Keratinocyte (primary cell): ENCODE results near the gene MUC16. TPM values are rescaled to one million over a fixed set of nuclear protein-coding genes. Genes with fewer than 3 reads are reported as not detected.

Experiments used
- DNase-seq: peaks from one replicate; pipeline ENCODE4 v3.0.0-alpha.2; 2011; ENCODE audit warnings: low read depth, missing footprints, low spot score
- FAIRE-seq: peaks from 2 replicates; lab custom pipeline; 2011; peaks lifted over from hg19 to GRCh38; lab: Jason Lieb, UNC
- H2AFZ ChIP-seq: 2 replicates; pipeline ENCODE4 v1.6.0; 2012; ENCODE audit warnings: low read length, control low read depth, inconsistent platforms; ENCODE audit not compliant: control insufficient read depth
- H3K27ac ChIP-seq: 2 replicates; pipeline ENCODE4 v1.5.1; 2011; ENCODE audit warnings: low read length; ENCODE audit not compliant: control insufficient read depth, insufficient read depth
- H3K27me3 ChIP-seq: 3 replicates; pipeline ENCODE4 v1.6.0; 2011; ENCODE audit warnings: low read length; ENCODE audit not compliant: control insufficient read depth, insufficient read depth; ENCODE audit errors: extremely low read depth
- H3K36me3 ChIP-seq, 2 experiments: 2 replicates in 1 of 2; 3 replicates in 1 of 2; pipeline ENCODE4 v1.5.1; 2011; ENCODE audit warnings: low read length in 2 of 2, mild to moderate bottlenecking in 1 of 2; ENCODE audit not compliant: control insufficient read depth in 2 of 2, insufficient read depth in 2 of 2; ENCODE audit errors: extremely low read depth in 1 of 2
- H3K4me1 ChIP-seq: 3 replicates; pipeline ENCODE4 v1.5.1; 2011; ENCODE audit warnings: low read length; ENCODE audit not compliant: control insufficient read depth, insufficient read depth; ENCODE audit errors: extremely low read depth
- H3K4me2 ChIP-seq: 3 replicates; pipeline ENCODE4 v1.6.0; 2011; ENCODE audit warnings: low read depth, low read length; ENCODE audit not compliant: control insufficient read depth, insufficient read depth; ENCODE audit errors: extremely low read depth
- H3K4me3 ChIP-seq, 3 experiments: fragments of 200-600 bp in 1 of 3; sonication (generic) in 1 of 3; 2 replicates in 2 of 3; 3 replicates in 1 of 3; pipeline ENCODE4 v1.5.1; 2011 to 2016; ENCODE audit warnings: low read length in 3 of 3, mild to moderate bottlenecking in 3 of 3, control low read depth in 2 of 3, inconsistent platforms in 1 of 3, low read depth in 1 of 3, mixed read lengths in 1 of 3, mixed run types in 1 of 3, moderate library complexity in 1 of 3; ENCODE audit not compliant: control insufficient read depth in 2 of 3, insufficient read depth in 2 of 3; ENCODE audit errors: extremely low read depth in 1 of 3
- H3K79me2 ChIP-seq: 2 replicates; pipeline ENCODE4 v1.6.0; 2012; ENCODE audit warnings: low read length; ENCODE audit not compliant: control insufficient read depth, insufficient read depth
- H3K9ac ChIP-seq: 3 replicates; pipeline ENCODE4 v1.6.0; 2011; ENCODE audit warnings: low read length; ENCODE audit not compliant: control insufficient read depth, insufficient read depth; ENCODE audit errors: extremely low read depth
- H3K9me1 ChIP-seq: 3 replicates; pipeline ENCODE4 v1.6.0; 2011; ENCODE audit warnings: low read length; ENCODE audit not compliant: control insufficient read depth, insufficient read depth; ENCODE audit errors: extremely low read depth
- H3K9me3 ChIP-seq: 2 replicates; pipeline ENCODE4 v1.5.1; 2012; ENCODE audit warnings: low read depth, low read length; ENCODE audit not compliant: control insufficient read depth
- H4K20me1 ChIP-seq: 3 replicates; pipeline ENCODE4 v1.6.0; 2011; ENCODE audit warnings: low read length; ENCODE audit not compliant: control insufficient read depth, insufficient read depth; ENCODE audit errors: extremely low read depth
- EZH2 ChIP-seq: IDR thresholded peaks from one replicate; pipeline ENCODE4 v1.6.1; 2012; ENCODE audit warnings: inconsistent platforms, mild to moderate bottlenecking, low read length, moderate library complexity
- dilution Hi-C: fragments of 300-500 bp; cut with MboI; formaldehyde crosslinking; loops from one replicate; pipeline ENCODE4 v1.7.0; 2020; ENCODE audit warnings: low sequenced_read_pairs; ENCODE audit not compliant: extremely low pct_ligation_motif_present
- polyA plus RNA-seq, 5 experiments: library from polyadenylated mRNA; depleted of rRNA in 3 of 5; stranded (reverse) in 3 of 5; stranded (forward) in 1 of 5; unstranded in 1 of 5; fragments of >200 nt; gene quantifications; 1 replicate in 1 of 5; 2 replicates in 3 of 5; 3 replicates in 1 of 5; pipeline versions ENCODE4 v1.2.1 to v1.2.3, GENCODE V29; 2011 to 2012; ENCODE audit warnings: missing spikeins in 2 of 5, low read depth in 1 of 5, low replicate concordance in 1 of 5
- TF ChIP-seq, protein P1 (sequence below), 3 experiments: IDR thresholded peaks in 1 of 3; conservative IDR thresholded peaks in 1 of 3; optimal IDR thresholded peaks in 1 of 3; 2 replicates in 2 of 3; 3 replicates in 1 of 3; pipeline versions ENCODE3 to v1.5.1; 2011; ENCODE audit warnings: low read length in 3 of 3, mild to moderate bottlenecking in 3 of 3, moderate library complexity in 2 of 3, control low read depth in 1 of 3, inconsistent platforms in 1 of 3; ENCODE audit not compliant: insufficient read depth in 2 of 3; ENCODE audit errors: extremely low read depth in 1 of 3

Gene MUC16
- polyA plus RNA-seq, 1 donor (not counting 4 experiments of a cell fraction or from before 2014, with no cell fraction given), result 0.03 TPM

GRCh38 chr19:9040131-9040530 lies 29.9 kb upstream of the MUC16 start:
- H3K36me3 ChIP-seq, result no peaks in the 10 kb centered on the region
- H2AFZ ChIP-seq, result no peak overlapping the region
- TF ChIP-seq EZH2, result no peak
- TF ChIP-seq, protein P1, sequence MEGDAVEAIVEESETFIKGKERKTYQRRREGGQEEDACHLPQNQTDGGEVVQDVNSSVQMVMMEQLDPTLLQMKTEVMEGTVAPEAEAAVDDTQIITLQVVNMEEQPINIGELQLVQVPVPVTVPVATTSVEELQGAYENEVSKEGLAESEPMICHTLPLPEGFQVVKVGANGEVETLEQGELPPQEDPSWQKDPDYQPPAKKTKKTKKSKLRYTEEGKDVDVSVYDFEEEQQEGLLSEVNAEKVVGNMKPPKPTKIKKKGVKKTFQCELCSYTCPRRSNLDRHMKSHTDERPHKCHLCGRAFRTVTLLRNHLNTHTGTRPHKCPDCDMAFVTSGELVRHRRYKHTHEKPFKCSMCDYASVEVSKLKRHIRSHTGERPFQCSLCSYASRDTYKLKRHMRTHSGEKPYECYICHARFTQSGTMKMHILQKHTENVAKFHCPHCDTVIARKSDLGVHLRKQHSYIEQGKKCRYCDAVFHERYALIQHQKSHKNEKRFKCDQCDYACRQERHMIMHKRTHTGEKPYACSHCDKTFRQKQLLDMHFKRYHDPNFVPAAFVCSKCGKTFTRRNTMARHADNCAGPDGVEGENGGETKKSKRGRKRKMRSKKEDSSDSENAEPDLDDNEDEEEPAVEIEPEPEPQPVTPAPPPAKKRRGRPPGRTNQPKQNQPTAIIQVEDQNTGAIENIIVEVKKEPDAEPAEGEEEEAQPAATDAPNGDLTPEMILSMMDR (optimal IDR thresholded peaks at IDR 0.05 in 1 of 3, IDR thresholded peaks at IDR 0.05 in 1 of 3, conservative IDR thresholded peaks at IDR 0.05 in 1 of 3; ENCODE audit: extremely low read depth in 1 of 3, insufficient read depth in 2 of 3, low read length in 3 of 3), result no peak
- dilution Hi-C loops, result no loop called here
- no peak overlapping the region for H3K4me3 ChIP-seq
- H3K9me1 ChIP-seq, result no peaks in the 10 kb centered on the region
- no peaks in the 10 kb centered on the region for H4K20me1 ChIP-seq
- H3K27ac ChIP-seq, result no peak overlapping the region
- no peaks in the 10 kb centered on the region for H3K79me2 ChIP-seq
- no peaks in the 10 kb centered on the region for H3K4me1 ChIP-seq
- no peaks in the 10 kb centered on the region for H3K9me3 ChIP-seq
- DNase-seq (no peak), FAIRE-seq (no peak)
- H3K27me3 ChIP-seq, result no peaks in the 10 kb centered on the region
- H3K9ac ChIP-seq, result no peak overlapping the region
- no peak overlapping the region for H3K4me2 ChIP-seq

DNA sequence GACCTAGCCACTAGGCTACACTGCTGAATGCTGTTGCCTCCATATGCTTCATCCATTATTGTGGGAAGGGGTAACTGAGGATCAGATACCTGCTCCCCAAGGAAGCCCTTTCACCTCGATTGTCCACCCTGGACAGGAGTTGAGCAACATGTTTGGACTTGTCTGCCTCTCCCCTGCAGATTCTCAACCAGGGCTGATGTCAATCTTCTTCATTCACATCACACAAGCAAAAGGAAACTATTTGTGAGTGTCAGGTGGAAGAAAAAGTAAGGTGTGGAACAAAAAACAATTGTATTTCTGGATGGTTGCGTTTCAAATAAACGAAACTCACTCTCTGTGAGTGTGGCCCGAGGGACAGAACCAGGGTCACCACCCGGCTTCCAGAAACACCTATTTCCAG lies 29.5 kb upstream of the MUC16 start:
- Histone ChIP-seq H3K9me1 (no peaks in the 10 kb centered on the region), H4K20me1 (no peaks in the 10 kb centered on the region), H3K9me3 (no peaks in the 10 kb centered on the region), H3K79me2 (no peaks in the 10 kb centered on the region), H3K9ac (no peak overlapping the region), H3K4me1 (no peaks in the 10 kb centered on the region), H3K27me3 (no peaks in the 10 kb centered on the region), H2AFZ (no peak overlapping the region), H3K4me2 (no peak overlapping the region), H3K27ac (no peak overlapping the region), H3K36me3 (no peaks in the 10 kb centered on the region), H3K4me3 (no peak overlapping the region)
- no peak for TF ChIP-seq EZH2
- TF ChIP-seq, protein P1 (optimal IDR thresholded peaks at IDR 0.05 in 1 of 3, IDR thresholded peaks at IDR 0.05 in 1 of 3, conservative IDR thresholded peaks at IDR 0.05 in 1 of 3; ENCODE audit: extremely low read depth in 1 of 3, insufficient read depth in 2 of 3, low read length in 3 of 3), result no peak
- dilution Hi-C loops, result no loop called here
- FAIRE-seq (no peak), DNase-seq (no peak)
